ENCODE data around the gene TRIO. TPM values are rescaled to one million over a fixed set of nuclear protein-coding genes. Genes with fewer than 3 reads are reported as not detected.

The TRIO gene
- polyA plus RNA-seq, 1 of the 3 experiments (the other 2 are of a cell fraction): 229 TPM

DNA sequence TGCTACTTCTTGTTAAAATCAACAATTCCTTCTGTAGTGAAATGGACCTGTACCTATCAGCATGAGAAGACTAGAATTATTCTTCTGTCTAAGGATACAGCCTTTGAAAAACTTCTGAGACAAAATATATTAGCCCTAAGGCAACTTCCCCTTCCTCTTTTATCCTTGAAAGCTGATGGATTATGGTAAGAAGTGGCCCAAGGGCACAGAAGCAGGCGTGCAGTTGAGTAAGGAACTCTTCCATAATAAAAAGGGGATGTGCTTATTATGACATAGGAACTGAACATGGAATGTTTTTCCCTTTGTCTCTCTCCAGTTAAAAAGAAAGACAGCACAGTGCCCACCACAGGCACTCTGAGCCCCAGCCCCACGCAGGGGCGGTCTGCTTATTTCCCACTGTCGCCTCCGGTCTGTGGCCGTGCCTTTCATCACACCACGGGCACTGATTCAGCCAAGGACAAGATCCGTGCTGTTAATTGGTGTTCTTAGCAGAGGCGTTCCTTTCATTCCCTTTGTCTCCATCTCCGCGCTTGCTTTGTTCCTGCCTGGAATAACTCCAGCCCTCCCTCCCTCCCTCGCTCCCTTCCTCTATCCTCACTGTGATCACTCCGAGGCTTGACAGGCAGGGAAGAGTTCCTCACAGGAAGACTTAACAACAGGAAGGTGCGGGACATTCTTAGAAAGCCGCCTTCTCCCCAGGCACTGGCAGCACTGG lies 302.6 kb downstream of the TRIO start:
- ChIA-PET POLR2A (no interaction called here), CTCF (interaction anchor here (1.2 to 3.4 kb wide), 4 partner anchors 15 to 203 kb away, joined by 4 to 11 read pairs (median 4); no protein-coding TSS in a partner anchor)
- H3K4me3 ChIP-seq (ENCODE audit: low read depth in 2 of 2, low read length in 1 of 2): peak overlapping the region; percentile 80 to 84

More for the DNA sequence above, 302.6 kb downstream of the TRIO start:
- Histone ChIP-seq H3K79me2 (ENCODE audit: insufficient read depth) (peaks cover 92% of the 10 kb centered on the region), H3K9ac (peak overlapping the region; percentile 88), H3K9me3 (no peaks in the 10 kb centered on the region), H3F3A (replicated peaks; ENCODE audit: insufficient read depth) (peaks cover 94% of the 10 kb centered on the region), H3K9me2 (no peaks in the 10 kb centered on the region), H2AFZ (ENCODE audit: low read depth) (no peak overlapping the region), H3K36me3 (replicated peaks in 1 of 2; ENCODE audit: control insufficient read depth in 1 of 2, insufficient read depth in 2 of 2, low read length in 1 of 2) (peaks cover 37 to 48% of the 10 kb centered on the region in 2 experiments), H3K27me3 (ENCODE audit: insufficient read depth) (no peaks in the 10 kb centered on the region), H3K27ac (ENCODE audit: low read depth in 2 of 2, low read length in 1 of 2) (peak overlapping the region; percentile 98 to 100), H3K4me2 (peak overlapping the region; percentile 79), H3K4me1 (ENCODE audit: control insufficient read depth in 1 of 2, insufficient read depth in 2 of 2, low read depth in 1 of 2, low read length in 1 of 2) (peaks cover 64 to 73% of the 10 kb centered on the region in 2 experiments), H4K20me1 (ENCODE audit: insufficient read depth) (no peaks in the 10 kb centered on the region)
- 21% methylated on average over 15 of the region's 15 CpGs for WGBS (ENCODE audit: low lambda C conversion rate)
- DNase-seq: peak; percentile 51
- TF ChIP-seq, protein P1, sequence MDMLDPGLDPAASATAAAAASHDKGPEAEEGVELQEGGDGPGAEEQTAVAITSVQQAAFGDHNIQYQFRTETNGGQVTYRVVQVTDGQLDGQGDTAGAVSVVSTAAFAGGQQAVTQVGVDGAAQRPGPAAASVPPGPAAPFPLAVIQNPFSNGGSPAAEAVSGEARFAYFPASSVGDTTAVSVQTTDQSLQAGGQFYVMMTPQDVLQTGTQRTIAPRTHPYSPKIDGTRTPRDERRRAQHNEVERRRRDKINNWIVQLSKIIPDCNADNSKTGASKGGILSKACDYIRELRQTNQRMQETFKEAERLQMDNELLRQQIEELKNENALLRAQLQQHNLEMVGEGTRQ (IDR thresholded peaks at IDR 0.05; ENCODE audit: borderline replicate concordance, low read depth, low read length): no peak
- TF ChIP-seq TCF12 (IDR thresholded peaks at IDR 0.05) (peak; percentile 42), MAX (IDR thresholded peaks at IDR 0.05; ENCODE audit: low read depth) (peak; percentile 53; the same call in 1 of the 2 replicates), NFIC (IDR thresholded peaks at IDR 0.05; ENCODE audit: borderline replicate concordance) (peak; percentile 18; the same call in 1 of the 2 replicates), SMC3 (IDR thresholded peaks at IDR 0.05; ENCODE audit: low read depth, low read length) (no peak), PBX3 (IDR thresholded peaks at IDR 0.05) (peak; percentile 81), GATA2 (CRISPR knock-in tag; IDR thresholded peaks at IDR 0.05) (no peak), TAF1 (IDR thresholded peaks at IDR 0.05; ENCODE audit: borderline replicate concordance, low read depth, low read length) (peak; percentile 30; the same call in 1 of the 2 replicates), TEAD4 (IDR thresholded peaks at IDR 0.05; ENCODE audit: borderline replicate concordance, insufficient read depth) (0 out of 2 replicates have a peak, but pooled peaks have one; percentile 14), FOXJ3 (CRISPR knock-in tag; IDR thresholded peaks at IDR 0.05) (no peak), EP300 (IDR thresholded peaks at IDR 0.05; ENCODE audit: borderline replicate concordance in 1 of 2, low read depth in 1 of 2, low read length in 1 of 2) (peak in 1 of 2 experiments; percentile 3; a peak in 1 of 4 replicates), RFX5 (IDR thresholded peaks at IDR 0.05; ENCODE audit: low read length) (no peak), ELF1 (IDR thresholded peaks at IDR 0.05) (peak; percentile 15; the same call in 1 of the 2 replicates), SIN3A (IDR thresholded peaks at IDR 0.05; ENCODE audit: borderline replicate concordance, low read depth, low read length) (peak; percentile 68; the same call in 1 of the 2 replicates), JUND (IDR thresholded peaks at IDR 0.05) (peak; percentile 3; the same call in 1 of the 2 replicates)
